ENCODE data around the gene IFITM5. TPM values are rescaled to one million over a fixed set of nuclear protein-coding genes. Genes with fewer than 3 reads are reported as not detected.
A peak's percentile ranks its signal among the peaks of the same experiment; 100 is the strongest.

IFITM5 gene
- total RNA-seq, 1 experiment from 2014 or later: not detected

DNA sequence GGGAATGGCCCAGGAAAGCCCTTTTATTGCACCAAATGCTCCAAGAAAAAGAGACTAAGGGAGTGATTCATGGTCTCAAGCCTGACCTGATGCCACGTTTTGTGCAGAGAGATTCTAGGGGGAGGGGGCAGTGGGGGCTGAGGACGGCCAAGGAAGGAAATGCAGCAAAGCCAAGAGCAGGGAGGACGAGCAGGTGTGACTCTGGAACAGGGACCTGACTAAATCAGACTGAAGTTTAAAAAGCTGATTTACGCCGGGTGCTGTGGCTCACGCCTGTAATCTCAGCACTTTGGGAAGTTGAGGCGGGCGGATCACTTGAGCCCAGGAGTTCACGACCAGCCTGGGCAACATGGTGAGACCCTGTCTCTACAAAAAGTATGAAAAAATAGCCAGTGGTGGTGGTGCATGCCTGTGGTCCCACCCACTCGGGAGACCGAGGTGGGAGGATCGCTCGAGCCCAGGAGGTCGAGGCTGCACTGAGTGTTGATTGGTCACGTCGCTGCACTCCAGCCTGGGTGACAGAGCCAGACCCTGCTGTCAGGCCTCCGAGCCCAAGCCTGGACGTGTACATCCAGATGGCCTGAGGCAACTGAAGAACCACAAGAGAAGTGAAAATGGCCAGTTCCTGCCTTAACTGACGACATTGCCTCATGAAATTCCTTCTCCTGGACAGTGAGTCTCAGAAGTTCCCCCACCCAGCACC lies 32.2 kb upstream of the IFITM5 start:
- Mint-ChIP-seq H3K27me3 (ENCODE audit: low read depth) (peaks cover 3% of the 10 kb centered on the region), H3K4me1 (peaks cover 33 to 41% of the 10 kb centered on the region in 2 experiments), H3K4me3 (no peak overlapping the region), H3K9me3 (peaks cover 21 to 25% of the 10 kb centered on the region in 2 experiments), H3K27ac (no peak overlapping the region; a peak in 1 of 7 replicates), H3K36me3 (ENCODE audit: insufficient read depth in 1 of 3, low read depth in 3 of 3) (peaks cover 4 to 38% (median 11%) of the 10 kb centered on the region in 3 experiments; a peak in 6 of 7 replicates)
- H2BK120ac ChIP-seq (ENCODE audit: low read depth, low read length, poor library complexity, severe bottlenecking): no peak overlapping the region
- no peak overlapping the region for H4K5ac ChIP-seq (ENCODE audit: insufficient read length, low read depth, low read length)
- no peak overlapping the region for H2BK20ac ChIP-seq (ENCODE audit: low read depth, low read length, poor library complexity, severe bottlenecking)
- H3K18ac ChIP-seq (ENCODE audit: insufficient read length, low read depth, low read length): no peak overlapping the region
- no CpG with 5 or more reads among the region's 19 CpGs for WGBS (ENCODE audit: extremely low coverage, insufficient read length, low lambda C conversion rate)
- H3K79me2 ChIP-seq (ENCODE audit: insufficient read depth, low read length): no peaks in the 10 kb centered on the region
- H4K91ac ChIP-seq (ENCODE audit: insufficient read length, low read depth, low read length): no peak overlapping the region
- H3K9me3 ChIP-seq (ENCODE audit: control insufficient read depth, low read depth, low read length): no peaks in the 10 kb centered on the region
- no peak overlapping the region for H2AK5ac ChIP-seq (ENCODE audit: insufficient read length, low read length)
- H3K56ac ChIP-seq (ENCODE audit: insufficient read length, low read depth, low read length): no peak overlapping the region
- peaks cover 11% of the 10 kb centered on the region; the same call in 1 of the 2 replicates for H3K4me1 ChIP-seq (ENCODE audit: insufficient read depth, low read length)
- H3K27me3 ChIP-seq (ENCODE audit: insufficient read depth, low read length): no peaks in the 10 kb centered on the region
- no peak overlapping the region for H3K27ac ChIP-seq (ENCODE audit: insufficient read length, low read depth, low read length)
- H3K23ac ChIP-seq (ENCODE audit: insufficient read length, low read depth, low read length): no peak overlapping the region
- no peak overlapping the region for H3T11ph ChIP-seq (ENCODE audit: low read length)
- H2AFZ ChIP-seq (ENCODE audit: low read length): no peak overlapping the region
- no peak overlapping the region for H3K4ac ChIP-seq (ENCODE audit: low read depth, low read length)
- H4K20me1 ChIP-seq (ENCODE audit: control insufficient read depth, insufficient read depth, insufficient read length): no peaks in the 10 kb centered on the region
- H3K14ac ChIP-seq (ENCODE audit: insufficient read depth, low read length): no peak overlapping the region
- no peak overlapping the region for H2BK12ac ChIP-seq (ENCODE audit: insufficient read length, low read depth, low read length)
- H2BK15ac ChIP-seq (ENCODE audit: low read depth, low read length): no peak overlapping the region
- H3K9ac ChIP-seq (ENCODE audit: extremely low read depth, insufficient read length, low read length): no peak overlapping the region
- H4K8ac ChIP-seq (replicated peaks; ENCODE audit: insufficient read length, low read depth, low read length): no peak overlapping the region
- H2BK5ac ChIP-seq (ENCODE audit: insufficient read length, low read length): no peak overlapping the region
- H3K79me1 ChIP-seq (ENCODE audit: insufficient read depth, low read depth, low read length, poor library complexity, severe bottlenecking): no peaks in the 10 kb centered on the region
- TF ChIP-seq, protein P1, sequence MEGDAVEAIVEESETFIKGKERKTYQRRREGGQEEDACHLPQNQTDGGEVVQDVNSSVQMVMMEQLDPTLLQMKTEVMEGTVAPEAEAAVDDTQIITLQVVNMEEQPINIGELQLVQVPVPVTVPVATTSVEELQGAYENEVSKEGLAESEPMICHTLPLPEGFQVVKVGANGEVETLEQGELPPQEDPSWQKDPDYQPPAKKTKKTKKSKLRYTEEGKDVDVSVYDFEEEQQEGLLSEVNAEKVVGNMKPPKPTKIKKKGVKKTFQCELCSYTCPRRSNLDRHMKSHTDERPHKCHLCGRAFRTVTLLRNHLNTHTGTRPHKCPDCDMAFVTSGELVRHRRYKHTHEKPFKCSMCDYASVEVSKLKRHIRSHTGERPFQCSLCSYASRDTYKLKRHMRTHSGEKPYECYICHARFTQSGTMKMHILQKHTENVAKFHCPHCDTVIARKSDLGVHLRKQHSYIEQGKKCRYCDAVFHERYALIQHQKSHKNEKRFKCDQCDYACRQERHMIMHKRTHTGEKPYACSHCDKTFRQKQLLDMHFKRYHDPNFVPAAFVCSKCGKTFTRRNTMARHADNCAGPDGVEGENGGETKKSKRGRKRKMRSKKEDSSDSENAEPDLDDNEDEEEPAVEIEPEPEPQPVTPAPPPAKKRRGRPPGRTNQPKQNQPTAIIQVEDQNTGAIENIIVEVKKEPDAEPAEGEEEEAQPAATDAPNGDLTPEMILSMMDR (conservative IDR thresholded peaks at IDR 0.05): no peak
- H3K23me2 ChIP-seq (ENCODE audit: insufficient read length, low read depth, low read length, poor library complexity, severe bottlenecking): no peaks in the 10 kb centered on the region
- no peak overlapping the region for H3K4me2 ChIP-seq (ENCODE audit: insufficient read depth, insufficient read length, low read length)
- peak; percentile 27 for DNase-seq
